AG08396 (cell line): Measurements from ENCODE around the gene PARD6A.

Source experiments
- DNase-seq: peaks from one replicate; pipeline ENCODE4 v3.0.0; 2012; ENCODE audit warnings: low spot score, mixed read lengths

The PARD6A gene

GRCh38 chr16:67667453-67667816, 6.7 kb downstream of the PARD6A start:
- DNase-seq = no peak

GRCh38 chr16:67667817-67668494, 7.2 kb downstream of the PARD6A start:
- DNase-seq = peak; percentile 95

GRCh38 chr16:67668495-67669157, 7.9 kb downstream of the PARD6A start:
- DNase-seq = no peak

GRCh38 chr16:67669499-67670101, 8.8 kb downstream of the PARD6A start:
- DNase-seq = no peak

- no peak for DNase-seq
Observed at GRCh38 chr16:67672306-67672705, 11.5 kb downstream of the PARD6A start.

GRCh38 chr16:67672739-67673662, 12.2 kb downstream of the PARD6A start:
- peak; percentile 88 for DNase-seq

- no peak for DNase-seq
Observed at GRCh38 chr16:67673712-67674580, 13.2 kb downstream of the PARD6A start.

- no peak for DNase-seq
Observed at GRCh38 chr16:67674851-67675578, 14.3 kb downstream of the PARD6A start.

GRCh38 chr16:67675579-67675935, 14.8 kb downstream of the PARD6A start:
- no peak for DNase-seq

- DNase-seq = no peak
Observed at GRCh38 chr16:67675999-67676398, 15.2 kb downstream of the PARD6A start.

GRCh38 chr16:67676516-67676915, 15.8 kb downstream of the PARD6A start:
- no peak for DNase-seq

GRCh38 chr16:67676939-67677338, 16.2 kb downstream of the PARD6A start:
- no peak for DNase-seq

GRCh38 chr16:67677712-67678111, 17.0 kb downstream of the PARD6A start:
- DNase-seq = no peak

- DNase-seq = no peak
Observed at GRCh38 chr16:67678354-67679023, 17.7 kb downstream of the PARD6A start.

GRCh38 chr16:67679935-67680897, 19.5 kb downstream of the PARD6A start:
- no peak for DNase-seq

- no peak for DNase-seq
Observed at GRCh38 chr16:67683767-67684166, 23.0 kb downstream of the PARD6A start.

- no peak for DNase-seq
Observed at GRCh38 chr16:67685388-67686112, 24.8 kb downstream of the PARD6A start.
